Smooth muscle cell (in vitro differentiated cells): Measurements from ENCODE around the gene EGLN1. TPM values are rescaled to one million over a fixed set of nuclear protein-coding genes. Genes with fewer than 3 reads are reported as not detected.

Source experiments
- DNase-seq: peaks from one replicate; lab custom pipeline; 2025; ENCODE audit not compliant: unreplicated experiment; lab: John Stamatoyannopoulos, UW
- H2AFZ ChIP-seq: fragments of 200-600 bp; sonication (generic); 2 replicates; pipeline ENCODE4 v1.6.0; 2016; ENCODE audit warnings: antibody characterized with exemption, low read depth, mild to moderate bottlenecking
- H3F3A ChIP-seq: fragments of 200-600 bp; sonication (generic); 2 replicates; pipeline ENCODE4 v1.6.0; 2017; ENCODE audit warnings: antibody characterized with exemption, low read depth
- H3K27ac ChIP-seq: fragments of 200-600 bp; sonication (generic); 2 replicates; pipeline ENCODE4 v1.5.1; 2016; ENCODE audit warnings: low read depth, mild to moderate bottlenecking
- H3K27me3 ChIP-seq: fragments of 200-600 bp; sonication (generic); 2 replicates; pipeline ENCODE4 v1.6.1; 2016; ENCODE audit warnings: low read depth, mild to moderate bottlenecking
- H3K36me3 ChIP-seq: fragments of 200-600 bp; sonication (generic); 2 replicates; pipeline ENCODE4 v1.5.1; 2016; ENCODE audit warnings: low read depth
- H3K4me1 ChIP-seq: fragments of 200-600 bp; sonication (generic); 2 replicates; pipeline ENCODE4 v1.5.1; 2016; ENCODE audit warnings: low read depth
- H3K4me2 ChIP-seq: fragments of 200-600 bp; sonication (generic); 2 replicates; pipeline ENCODE4 v1.6.0; 2016; ENCODE audit warnings: mild to moderate bottlenecking
- H3K4me3 ChIP-seq: fragments of 200-600 bp; sonication (generic); 2 replicates; pipeline ENCODE4 v1.5.1; 2016; ENCODE audit warnings: mild to moderate bottlenecking
- H3K79me2 ChIP-seq: fragments of 200-600 bp; sonication (generic); 2 replicates; pipeline ENCODE4 v1.6.0; 2016; ENCODE audit warnings: low read depth, mild to moderate bottlenecking
- H3K9ac ChIP-seq: fragments of 200-600 bp; sonication (generic); 2 replicates; pipeline ENCODE4 v1.6.0; 2016; ENCODE audit warnings: low read depth
- H3K9me3 ChIP-seq: fragments of 200-600 bp; sonication (generic); replicated peaks from 2 replicates; pipeline ENCODE4 v1.5.1; 2016; ENCODE audit warnings: low read depth
- H4K20me1 ChIP-seq: fragments of 200-600 bp; sonication (generic); 2 replicates; pipeline ENCODE4 v1.6.0; 2016; ENCODE audit warnings: low read depth
- WGBS: methylation state at CpG from one replicate; pipeline ENCODE4 v1.1.7; 2016; ENCODE audit warnings: low lambda C conversion rate; 5-methylcytosine and 5-hydroxymethylcytosine counted together
- polyA plus RNA-seq: library from polyadenylated mRNA; unstranded; fragments of >200 nt; fragmentation: Nextera tagmentation; extraction: Ambion mirVana; gene quantifications from 2 replicates; pipeline ENCODE4 v1.2.1, GENCODE V29; 2016
- total RNA-seq: library from RNA; depleted of rRNA; stranded (reverse); fragments of >200 nt; gene quantifications from 2 replicates; pipeline ENCODE4 v1.2.3, GENCODE V29; 2014
- TF ChIP-seq, protein P1 (sequence below): fragments of 200-600 bp; sonication (generic); IDR thresholded peaks from 2 replicates; pipeline ENCODE4 v1.5.1; 2017; ENCODE audit warnings: borderline replicate concordance, mild to moderate bottlenecking, antibody characterized with exemption; ENCODE audit not compliant: insufficient read depth, poor library complexity, severe bottlenecking

Gene EGLN1
- total and polyA plus RNA-seq, 2 experiments from 2014 or later, result 15.7 to 36.8 TPM

DNA sequence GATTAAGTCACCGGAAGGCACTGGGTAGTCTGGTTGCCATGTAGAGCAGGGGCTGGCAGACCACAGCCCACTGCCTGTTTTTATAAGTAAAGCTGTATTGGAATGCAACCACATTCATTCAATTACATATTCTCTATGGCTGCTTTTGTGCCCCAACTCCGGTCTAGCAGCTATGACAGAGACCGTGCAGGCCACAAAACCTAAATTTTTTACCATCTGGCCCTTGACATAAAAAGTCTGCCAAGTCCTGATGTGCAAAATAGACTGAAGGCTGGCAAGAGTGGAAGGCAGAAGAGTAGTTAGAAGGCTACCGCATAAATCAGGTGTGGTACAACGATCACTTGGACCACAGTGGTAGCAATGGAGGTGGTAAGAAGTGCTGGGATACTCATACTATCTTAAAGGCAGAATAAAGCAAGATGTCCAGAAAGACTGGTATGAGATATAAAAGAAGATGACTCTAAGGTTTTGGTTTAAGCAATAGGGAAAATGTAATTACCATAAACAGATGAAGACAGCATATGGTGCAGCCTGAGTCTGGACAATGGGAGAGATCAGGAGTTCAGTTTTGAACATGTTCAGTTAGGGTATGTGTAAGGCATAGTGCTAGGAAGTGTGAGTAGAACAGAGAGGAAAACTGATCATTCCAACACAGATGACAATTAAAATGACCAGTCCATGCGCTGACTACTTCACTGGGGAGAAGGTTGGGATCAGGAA is 37.2 kb downstream of the EGLN1 start:
- WGBS, result 97% methylated on average over 6 of the region's 6 CpGs
- Histone ChIP-seq H3K9me3 (no peaks in the 10 kb centered on the region), H3K36me3 (no peaks in the 10 kb centered on the region), H3K4me1 (no peaks in the 10 kb centered on the region), H3F3A (no peaks in the 10 kb centered on the region), H3K27me3 (no peaks in the 10 kb centered on the region), H3K79me2 (peaks cover 90% of the 10 kb centered on the region), H2AFZ (no peak overlapping the region), H3K4me3 (no peak overlapping the region), H3K9ac (no peak overlapping the region), H3K4me2 (no peak overlapping the region), H3K27ac (no peak overlapping the region), H4K20me1 (peaks cover 82% of the 10 kb centered on the region)
- no peak for DNase-seq
- TF ChIP-seq, protein P1, sequence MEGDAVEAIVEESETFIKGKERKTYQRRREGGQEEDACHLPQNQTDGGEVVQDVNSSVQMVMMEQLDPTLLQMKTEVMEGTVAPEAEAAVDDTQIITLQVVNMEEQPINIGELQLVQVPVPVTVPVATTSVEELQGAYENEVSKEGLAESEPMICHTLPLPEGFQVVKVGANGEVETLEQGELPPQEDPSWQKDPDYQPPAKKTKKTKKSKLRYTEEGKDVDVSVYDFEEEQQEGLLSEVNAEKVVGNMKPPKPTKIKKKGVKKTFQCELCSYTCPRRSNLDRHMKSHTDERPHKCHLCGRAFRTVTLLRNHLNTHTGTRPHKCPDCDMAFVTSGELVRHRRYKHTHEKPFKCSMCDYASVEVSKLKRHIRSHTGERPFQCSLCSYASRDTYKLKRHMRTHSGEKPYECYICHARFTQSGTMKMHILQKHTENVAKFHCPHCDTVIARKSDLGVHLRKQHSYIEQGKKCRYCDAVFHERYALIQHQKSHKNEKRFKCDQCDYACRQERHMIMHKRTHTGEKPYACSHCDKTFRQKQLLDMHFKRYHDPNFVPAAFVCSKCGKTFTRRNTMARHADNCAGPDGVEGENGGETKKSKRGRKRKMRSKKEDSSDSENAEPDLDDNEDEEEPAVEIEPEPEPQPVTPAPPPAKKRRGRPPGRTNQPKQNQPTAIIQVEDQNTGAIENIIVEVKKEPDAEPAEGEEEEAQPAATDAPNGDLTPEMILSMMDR, result no peak

DNA sequence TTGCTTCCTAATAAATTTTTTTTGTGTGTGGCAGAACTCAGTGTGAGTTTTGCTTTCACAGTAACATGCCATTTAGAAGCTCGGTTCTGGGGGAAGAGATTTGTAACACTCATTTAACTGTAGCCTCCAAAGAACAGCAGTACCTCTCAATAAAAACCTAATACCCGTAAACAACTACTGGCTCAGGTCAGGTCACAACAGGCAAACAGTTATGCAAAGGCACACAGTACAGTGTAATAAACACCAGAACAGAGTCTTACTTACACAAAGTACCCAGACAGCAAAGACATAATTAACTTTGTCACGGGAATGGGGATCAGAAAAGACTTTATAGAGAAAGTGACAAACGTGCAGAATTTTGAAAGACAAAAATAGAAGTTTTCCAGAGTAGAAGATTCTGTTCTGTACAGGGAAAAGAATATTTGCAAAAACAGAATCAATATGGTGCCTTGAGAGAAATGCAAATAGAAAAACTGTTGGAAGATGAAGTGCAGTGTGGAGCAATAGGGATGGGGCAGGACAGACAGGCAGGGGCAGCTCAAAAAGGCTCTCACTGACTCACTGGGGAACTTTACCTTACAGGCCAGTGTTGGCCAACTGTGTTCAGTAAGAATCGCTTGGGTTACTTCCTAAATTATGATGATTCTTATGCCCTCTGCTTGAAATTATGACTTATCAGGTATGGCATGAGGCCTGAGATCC is 38.8 kb downstream of the EGLN1 start:
- Histone ChIP-seq H3K4me2 (no peak overlapping the region), H3F3A (no peaks in the 10 kb centered on the region), H3K9ac (no peak overlapping the region), H3K4me3 (no peak overlapping the region), H4K20me1 (peaks cover 96% of the 10 kb centered on the region), H3K79me2 (peaks cover 90% of the 10 kb centered on the region), H3K36me3 (no peaks in the 10 kb centered on the region), H2AFZ (no peak overlapping the region), H3K9me3 (no peaks in the 10 kb centered on the region), H3K27ac (no peak overlapping the region), H3K27me3 (no peaks in the 10 kb centered on the region), H3K4me1 (no peaks in the 10 kb centered on the region)
- WGBS, result 62% methylated on average over 5 of the region's 5 CpGs
- no peak for DNase-seq
- TF ChIP-seq, protein P1, result no peak

GRCh38 chr1:231382426-231382825 is 39.7 kb downstream of the EGLN1 start:
- Histone ChIP-seq H2AFZ (no peak overlapping the region), H3K9ac (no peak overlapping the region), H3K4me3 (no peak overlapping the region), H3K4me1 (no peaks in the 10 kb centered on the region), H3K27ac (no peak overlapping the region), H4K20me1 (peaks cover 96% of the 10 kb centered on the region), H3K36me3 (no peaks in the 10 kb centered on the region), H3K9me3 (no peaks in the 10 kb centered on the region), H3K79me2 (peaks cover 91% of the 10 kb centered on the region), H3K27me3 (no peaks in the 10 kb centered on the region), H3F3A (no peaks in the 10 kb centered on the region), H3K4me2 (no peak overlapping the region)
- WGBS, result 100% methylated on average over 3 of the region's 3 CpGs
- TF ChIP-seq, protein P1, result no peak
- no peak for DNase-seq
